Measurements from ENCODE around the gene TLE6.
A peak's percentile ranks its signal among the peaks of the same experiment; 100 is the strongest.
"Not testable (repeated sequence)": the region's sequence is repeated elsewhere in the genome, so short reads cannot be mapped to it uniquely, and the experiment has no call there.

The TLE6 gene

DNA sequence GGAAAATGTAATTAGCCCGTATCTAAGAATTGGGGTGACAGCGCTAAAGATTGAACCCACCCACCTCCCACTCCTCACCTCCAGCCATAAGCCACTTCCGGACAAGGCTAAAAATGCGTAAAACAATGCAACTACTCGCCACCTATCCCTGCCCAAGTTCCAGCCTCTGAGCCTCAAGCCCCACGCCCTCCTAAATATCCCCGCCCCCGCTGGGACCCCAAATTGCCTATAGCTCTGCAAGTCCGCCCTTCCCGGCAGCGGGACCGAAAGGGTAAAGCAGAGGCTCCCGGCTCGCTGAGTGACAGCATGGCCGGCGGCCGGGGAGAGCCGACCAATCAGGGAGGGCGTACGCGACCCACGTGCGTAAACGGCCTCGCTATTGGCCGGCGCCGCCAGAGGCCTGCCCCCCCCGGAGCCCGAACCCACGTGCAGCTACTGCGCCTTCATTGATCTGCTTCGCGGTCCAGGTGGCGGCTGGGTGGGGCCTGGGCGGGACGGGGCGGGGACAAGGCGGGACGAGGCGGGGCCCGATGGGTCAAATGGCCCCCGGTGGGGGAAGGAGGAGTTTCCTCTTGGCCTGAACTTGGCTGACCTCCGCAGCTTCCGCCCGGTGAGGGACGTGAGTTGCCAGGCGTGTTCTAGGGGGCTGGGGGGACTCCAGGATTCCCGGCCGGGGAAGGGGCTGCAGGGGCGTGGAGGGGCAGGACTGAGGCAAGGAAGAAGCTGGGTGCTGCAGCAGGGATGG is at the start of gene TLE6:
TLE6 (plus strand) TSS at position 564 of the 745 bp plus-strand sequence. CDS start 670 bp downstream, outside the sequence.
- peak; percentile 90 to 93 (median 92) for DNase-seq

DNA sequence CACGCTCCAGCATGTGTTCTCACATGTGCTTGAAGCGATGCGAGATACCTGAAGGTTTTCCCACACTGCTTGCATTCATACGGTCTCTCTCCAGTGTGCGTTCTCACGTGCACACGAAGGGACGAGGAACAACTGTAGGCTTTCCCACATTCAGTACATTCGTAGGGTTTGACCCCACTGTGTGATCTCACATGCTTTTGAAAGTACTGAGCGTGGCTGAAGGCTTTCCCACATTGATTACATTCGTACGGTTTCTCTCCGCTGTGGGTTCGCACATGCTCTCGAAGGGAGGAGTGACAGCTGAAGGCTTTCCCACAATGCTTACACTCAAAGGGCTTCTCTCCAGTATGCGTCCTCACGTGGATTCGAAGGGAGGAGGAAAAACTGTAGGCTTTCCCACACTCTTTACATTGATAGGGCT is 43.9 kb upstream of the TLE6 start:
- no peak for DNase-seq

- DNase-seq, result not testable (repeated sequence)
Observed at GRCh38 chr19:2935863-2936262, 41.5 kb upstream of the TLE6 start.

GRCh38 chr19:2942928-2943640 is 34.3 kb upstream of the TLE6 start:
- DNase-seq, result no peak

GRCh38 chr19:2944403-2944774 is 33.0 kb upstream of the TLE6 start:
- DNase-seq, result no peak

- peak; percentile 98 to 99 (median 98) for DNase-seq
Observed at GRCh38 chr19:2944775-2945574, 32.4 kb upstream of the TLE6 start, which contains the start of gene ZNF77. Gene ZNF77, minus strand, starts transcription at chr19:2944971. Its CDS starts 131 bp downstream, at chr19:2944840.

DNA sequence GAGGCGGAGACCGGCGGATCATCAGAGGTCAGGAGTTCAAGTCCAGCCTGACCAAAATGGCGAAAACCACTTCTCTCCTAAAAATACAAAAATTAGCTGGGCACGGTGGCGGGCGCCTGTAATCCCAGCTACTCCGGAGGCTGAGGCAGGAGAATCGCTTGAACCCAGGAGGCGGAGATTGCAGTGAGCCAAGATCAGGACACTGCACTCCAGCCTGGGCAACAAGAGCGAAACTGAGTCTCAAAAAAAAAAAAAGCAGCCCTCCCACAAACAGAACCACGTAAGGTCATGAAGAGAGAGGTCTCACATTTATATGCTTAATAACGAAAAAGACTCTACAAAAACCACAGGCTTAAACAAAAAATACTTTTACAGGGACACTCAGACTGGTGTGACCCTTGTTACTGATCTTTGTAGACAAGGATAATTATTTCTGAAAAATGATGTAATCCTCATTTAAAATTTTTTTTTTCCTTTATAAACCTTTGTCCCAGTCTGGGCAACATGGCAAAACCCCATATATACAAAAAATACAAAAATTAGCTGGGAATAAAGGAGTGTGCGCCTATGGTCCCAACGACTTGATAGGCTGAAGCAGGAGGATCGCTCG is 31.7 kb upstream of the TLE6 start:
- no peak for DNase-seq

DNA sequence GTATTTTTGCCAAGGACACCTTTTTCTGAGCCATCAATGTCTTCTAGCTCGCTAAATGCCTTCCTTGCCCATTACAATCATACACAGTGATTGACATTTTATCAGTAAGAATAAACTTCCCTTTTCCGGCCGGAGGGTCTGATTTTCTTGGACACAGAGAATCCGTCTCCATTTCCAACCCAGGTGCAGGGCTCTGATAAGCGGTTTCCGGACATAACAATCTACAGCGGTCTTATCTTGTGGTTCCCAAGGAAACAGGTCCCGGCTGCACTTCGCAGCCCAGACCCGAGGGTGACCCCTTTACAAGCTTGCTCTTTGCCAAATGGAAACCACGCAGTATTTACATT is 27.5 kb upstream of the TLE6 start:
- no peak for DNase-seq

GRCh38 chr19:2950286-2951124 is 26.9 kb upstream of the TLE6 start:
- peak; percentile 99 to 100 (median 100) for DNase-seq

- DNase-seq, result no peak
Observed at GRCh38 chr19:2952953-2953481, 24.3 kb upstream of the TLE6 start.

DNA sequence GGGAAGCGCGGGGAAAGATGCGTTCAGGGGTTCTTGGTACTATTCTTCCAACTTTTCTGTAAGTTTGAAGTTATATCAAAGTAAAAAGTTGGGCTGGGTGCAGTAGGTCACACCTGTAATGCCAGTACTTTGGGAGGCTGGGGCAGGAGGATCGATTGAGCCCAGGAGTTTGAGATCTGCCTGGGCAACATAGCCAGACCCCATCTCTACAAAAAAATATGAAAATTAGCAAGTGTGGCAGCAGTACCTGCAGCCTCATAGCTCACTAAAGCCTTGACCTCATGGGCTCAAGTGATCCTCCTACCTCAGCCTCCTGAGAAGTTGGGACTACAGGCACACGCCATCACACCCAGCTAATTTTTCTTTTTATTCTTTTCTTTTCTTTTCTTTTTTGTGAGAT is 20.2 kb upstream of the TLE6 start:
- no peak for DNase-seq

DNA sequence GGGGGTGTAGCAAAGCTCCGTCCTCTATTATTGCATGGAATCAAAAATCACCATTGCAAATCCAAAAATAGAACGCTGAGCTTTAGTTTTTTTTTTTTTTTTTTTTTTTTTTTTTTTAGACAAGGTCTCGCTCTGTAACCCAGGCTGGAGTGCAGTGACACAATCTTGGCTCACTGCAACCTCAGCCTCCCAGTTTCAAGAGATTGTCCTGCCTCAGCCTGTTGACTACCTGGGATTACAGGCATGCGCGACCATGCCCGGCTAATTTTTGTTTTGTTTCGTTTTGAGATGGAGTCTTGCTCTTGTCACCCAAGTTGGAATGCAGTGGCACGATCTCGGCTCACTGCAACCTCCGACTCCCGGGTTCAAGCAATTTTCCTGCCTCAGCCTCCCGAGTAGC is 17.2 kb upstream of the TLE6 start:
- no peak for DNase-seq

DNA sequence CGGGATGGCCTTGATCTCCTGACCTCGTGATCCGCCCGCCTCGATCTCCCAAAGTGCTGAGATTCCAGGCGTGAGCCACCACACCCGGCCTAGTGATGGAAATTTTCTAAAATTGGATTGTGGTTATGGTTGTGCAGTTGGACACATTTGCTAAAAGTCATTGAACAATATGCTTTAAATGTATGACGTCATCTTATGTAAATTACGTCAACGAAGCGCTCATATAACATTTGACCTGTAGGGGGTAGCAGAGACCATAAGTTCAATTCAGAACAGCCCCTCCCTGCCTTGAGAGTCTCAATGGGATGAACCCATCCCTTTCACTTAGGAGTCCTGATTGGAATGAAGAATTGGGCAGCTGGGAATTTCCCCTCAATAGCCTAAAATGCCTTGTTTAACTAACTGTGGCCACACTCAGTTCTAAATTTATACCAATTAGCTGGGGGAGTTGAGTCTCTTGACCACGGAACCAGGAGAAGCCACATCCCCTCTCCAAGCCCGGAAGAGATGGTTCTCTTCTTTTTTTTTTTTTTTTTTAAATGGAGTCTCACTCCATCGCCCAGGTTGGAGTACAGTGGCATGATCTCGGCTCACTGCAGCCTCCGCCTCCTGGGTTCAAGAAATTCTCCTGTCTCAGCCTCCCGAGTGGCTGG is 15.2 kb upstream of the TLE6 start:
- DNase-seq, result peak; percentile 20 to 86 (median 44)

GRCh38 chr19:2963122-2963521 is 14.2 kb upstream of the TLE6 start:
- no peak for DNase-seq

- DNase-seq, result not testable (repeated sequence)
Observed at GRCh38 chr19:2963631-2964030, 13.7 kb upstream of the TLE6 start.

GRCh38 chr19:2964874-2965273 is 12.5 kb upstream of the TLE6 start:
- DNase-seq, result no peak

GRCh38 chr19:2967972-2968371 is 9.4 kb upstream of the TLE6 start:
- no peak for DNase-seq

DNA sequence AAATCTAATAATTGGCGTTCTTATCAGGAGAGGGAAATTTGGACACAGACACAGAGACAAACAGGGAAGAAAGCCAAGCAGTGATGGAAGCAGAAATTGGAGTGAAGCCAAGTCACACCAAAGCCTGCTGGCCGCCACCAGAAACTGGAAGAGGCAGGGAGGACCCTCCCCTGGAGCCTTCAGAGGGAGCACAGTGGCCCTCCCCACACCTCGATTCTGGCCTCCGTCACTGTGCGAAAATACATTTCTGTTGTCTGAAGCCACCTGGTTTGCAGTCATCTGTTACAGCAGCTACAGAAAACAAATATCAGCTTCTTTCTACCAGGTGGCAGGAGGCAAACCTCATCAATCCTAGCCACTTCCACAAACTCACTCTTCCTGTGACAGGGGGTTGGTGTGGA is 8.3 kb upstream of the TLE6 start:
- no peak for DNase-seq

DNA sequence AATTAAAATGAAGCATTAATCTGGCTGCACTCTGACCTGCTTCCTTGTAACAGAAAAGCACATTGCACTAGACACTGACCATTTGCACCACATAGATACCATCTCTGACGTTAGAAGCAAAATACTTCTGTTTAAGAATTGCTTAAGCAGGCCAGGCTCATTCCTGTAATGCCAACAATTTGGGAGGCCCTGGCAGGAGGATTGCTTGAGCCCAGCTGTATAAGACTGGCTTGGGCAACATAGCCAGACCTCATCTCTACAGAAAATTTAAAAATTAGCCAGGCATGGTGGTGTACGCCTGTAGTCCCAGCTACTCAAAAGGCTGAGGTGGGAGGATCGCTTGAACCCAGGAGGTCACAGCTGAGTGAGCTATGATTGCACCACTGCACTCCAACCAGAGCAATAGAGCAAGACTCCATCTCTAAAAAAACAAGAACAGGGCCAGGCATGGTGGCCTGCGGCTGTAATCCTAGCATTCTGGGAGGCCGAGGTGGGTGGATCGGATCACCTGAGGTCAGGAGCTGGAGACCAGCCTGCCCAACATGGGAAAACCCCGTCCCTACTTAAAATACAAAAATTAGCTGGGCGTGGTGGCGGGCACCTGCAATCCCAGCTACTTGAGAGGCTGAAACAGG is 7.0 kb upstream of the TLE6 start:
- DNase-seq, result no peak

DNA sequence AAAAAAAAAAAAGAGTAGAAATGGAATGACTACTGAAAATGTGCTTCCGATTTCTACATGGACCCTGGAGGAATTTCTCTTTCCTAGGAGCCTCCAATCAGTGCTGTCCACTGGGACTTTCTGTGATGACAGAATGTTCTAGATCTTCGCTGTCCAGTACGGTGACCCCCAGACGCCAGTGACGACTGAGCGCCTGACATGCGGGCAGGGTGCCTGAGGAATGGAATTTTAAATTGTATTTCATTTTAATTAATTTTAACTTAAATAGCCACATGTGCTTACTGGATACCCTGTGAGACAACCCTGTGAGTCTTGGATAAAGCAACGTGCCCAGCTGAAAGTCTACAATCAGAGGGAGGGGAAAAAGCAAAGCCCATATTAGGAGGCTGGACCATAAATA is 4.1 kb upstream of the TLE6 start:
- no peak for DNase-seq

Data from stimulated activated naive CD4-positive, alpha-beta T cell (primary cell).